ENCODE results near the gene MCCD1.

MCCD1 gene

DNA sequence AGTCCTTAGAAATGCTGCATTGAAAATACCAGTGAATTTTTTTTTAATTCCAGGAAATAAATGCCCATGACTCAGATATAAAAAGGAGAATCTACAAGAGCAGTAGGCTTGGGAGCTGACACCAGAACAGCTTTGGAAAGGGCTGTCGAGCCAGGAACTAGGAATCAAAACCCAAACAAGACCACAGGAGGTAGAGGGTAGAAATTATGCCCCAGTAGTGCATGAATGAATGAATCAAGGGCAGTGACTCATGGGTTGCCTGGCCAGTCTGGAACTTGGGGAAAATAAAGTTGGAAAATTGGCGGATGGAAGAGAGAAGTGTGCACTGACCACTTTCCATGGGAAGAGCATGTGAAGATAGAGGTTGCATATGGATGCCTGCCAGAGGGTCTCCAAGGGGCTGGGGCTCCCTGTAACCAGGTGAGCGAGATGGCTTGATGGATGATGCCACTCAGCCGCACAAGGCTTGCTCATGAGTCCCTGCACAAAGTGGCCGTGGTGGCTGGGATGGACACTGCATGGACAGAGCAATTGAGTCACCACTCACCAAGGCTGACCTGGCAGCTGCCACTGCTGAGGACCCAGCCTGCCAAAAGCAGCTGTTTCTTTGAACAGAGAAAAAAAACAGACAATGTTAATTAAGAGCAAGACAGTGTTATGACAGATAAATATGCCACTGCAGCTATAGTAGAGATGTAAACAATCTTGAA, 15.2 kb upstream of the MCCD1 start:
- DNase-seq, result no peak

DNA sequence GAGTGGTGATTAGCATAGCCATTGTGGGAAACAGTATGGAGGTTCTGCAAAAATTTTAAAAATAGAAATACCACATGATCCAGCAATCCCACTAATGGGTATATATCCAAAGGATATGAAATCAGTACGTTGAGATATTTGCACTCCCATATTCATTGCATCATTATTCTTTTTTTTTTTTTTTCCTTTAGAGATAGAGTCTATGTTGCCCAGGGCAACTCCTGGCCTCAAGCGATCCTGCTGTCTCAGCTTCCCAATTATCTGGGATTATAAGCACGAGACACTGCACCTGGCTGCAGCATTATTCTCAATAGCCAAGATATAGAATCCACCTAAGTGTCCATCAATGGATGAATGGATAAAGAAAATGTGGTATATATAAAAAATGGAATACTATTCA, 6.9 kb upstream of the MCCD1 start:
- no peak for DNase-seq

DNA sequence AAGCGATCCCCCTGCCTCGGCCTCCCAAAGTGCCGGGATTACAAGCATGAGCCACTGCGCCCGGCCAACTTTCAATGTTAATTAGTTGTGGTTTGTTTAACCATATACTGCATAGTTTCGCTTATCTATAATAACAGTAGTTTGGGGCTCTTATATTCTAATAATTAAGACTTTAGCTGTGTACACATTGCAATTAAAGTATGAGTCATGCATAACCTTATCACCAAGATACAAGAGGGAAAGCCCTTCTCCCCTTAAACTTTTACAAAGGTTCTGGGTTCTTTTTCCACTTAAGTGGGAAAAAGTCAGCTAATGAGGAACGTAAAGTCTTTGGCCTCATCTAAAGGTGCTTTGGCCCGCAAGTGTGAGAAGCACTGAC, 3.2 kb upstream of the MCCD1 start:
- DNase-seq, result no peak

DNA sequence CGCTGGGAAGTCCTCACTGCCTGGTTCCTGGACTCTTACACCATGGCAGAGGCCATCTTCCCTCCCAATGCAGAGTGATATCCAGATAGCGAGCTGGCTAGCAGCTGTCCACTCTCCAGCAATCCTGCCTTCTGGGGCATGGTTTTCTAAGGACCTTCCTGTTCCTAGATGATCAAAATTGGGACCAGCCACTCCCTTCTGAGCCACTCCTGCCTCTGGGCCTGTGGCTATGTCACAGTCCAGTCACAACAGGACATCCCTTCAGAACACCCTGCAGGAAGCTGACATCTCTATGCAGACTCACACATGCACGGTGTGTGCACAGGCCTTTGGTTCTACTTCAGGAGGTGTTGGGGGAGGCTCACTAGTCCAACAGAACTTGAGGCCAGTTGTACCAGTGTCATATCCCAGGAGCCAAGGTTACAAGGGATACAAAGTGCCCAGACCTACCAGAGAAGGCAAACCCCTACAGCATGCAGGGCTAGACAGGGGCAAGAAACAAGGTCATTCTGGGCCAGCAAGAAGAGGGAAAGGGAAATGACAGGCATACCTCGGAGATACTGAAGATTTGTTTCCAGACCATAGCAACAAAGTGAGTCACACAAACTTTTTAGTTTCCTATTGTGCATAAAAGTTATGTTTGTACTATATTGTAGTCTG, 2.7 kb upstream of the MCCD1 start:
- DNase-seq, result no peak

DNA sequence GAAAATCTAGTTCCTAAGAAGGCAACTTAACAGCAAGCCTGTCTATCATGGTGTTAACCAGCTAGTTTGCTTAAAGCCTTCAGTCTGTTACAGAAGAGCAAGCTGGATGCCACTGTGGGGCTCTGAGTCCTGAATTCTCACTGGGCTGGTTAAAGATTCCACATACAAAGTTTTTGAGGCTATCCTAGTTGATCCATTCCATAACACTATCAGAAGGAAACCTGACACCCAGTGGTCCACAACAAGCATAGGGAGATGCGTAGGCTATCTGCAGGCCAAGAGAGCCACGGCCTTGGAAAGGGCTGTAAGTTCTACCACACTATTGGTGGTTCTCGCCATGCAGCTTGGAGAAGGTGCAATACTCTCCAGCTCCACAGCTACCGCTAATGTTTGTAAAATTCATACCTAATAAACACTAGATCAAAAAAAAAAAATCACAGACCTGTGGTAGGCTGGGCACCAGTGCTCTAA, 420 bp upstream of the MCCD1 start:
- no peak for DNase-seq

DNA sequence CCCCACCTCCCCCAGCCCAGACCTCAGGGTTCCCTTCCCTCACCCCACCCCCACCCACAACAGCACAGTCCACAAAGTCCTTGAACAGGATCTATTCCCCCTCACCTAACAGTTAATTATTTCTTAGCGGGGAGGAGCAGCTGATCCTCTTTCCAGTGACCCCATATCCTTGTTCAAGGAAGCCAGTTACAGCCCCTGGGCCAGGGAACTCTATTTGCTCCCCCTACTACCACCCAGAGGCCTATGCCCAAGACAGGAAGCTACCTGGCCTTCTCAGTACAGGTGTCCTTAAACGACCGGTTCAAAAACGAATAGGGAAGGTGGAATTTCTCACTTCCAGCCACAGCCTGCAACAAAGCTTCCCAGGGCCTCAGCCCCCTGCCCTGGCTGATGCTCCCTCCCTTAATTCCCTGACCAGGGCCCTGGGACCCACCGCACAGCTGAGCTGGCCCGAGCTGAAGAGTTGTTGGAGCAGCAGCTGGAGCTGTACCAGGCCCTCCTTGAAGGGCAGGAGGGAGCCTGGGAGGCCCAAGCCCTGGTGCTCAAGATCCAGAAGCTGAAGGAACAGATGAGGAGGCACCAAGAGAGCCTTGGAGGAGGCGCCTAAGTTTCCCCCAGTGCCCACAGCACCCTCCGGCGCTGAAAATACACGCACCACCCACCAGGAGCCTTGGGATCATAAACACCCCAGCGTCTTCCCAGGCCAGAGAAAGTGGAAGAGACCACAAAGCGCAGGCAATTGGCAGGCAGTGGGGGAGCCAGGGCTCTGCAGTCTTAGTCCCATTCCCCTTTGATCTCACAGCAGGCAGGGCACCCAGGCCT, 778 bp downstream of the MCCD1 start:
- no peak for DNase-seq

DNA sequence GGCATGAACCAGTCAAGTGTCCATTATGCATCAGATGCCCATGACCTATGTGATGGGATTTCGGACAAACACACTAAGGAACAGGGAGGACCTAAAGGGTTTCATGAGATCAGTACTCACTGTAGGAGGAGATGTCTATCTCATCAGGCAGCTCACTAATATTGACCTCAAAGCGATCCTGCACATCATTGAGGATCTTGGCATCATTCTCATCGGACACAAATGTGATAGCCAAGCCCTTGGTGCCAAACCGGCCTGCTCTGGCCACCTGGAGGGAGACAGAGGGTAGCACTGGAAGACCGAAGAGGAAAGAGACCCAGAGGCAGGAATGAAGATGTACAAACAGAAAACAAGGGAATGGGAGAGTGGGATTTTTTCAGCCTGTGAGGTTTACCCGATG, 1.9 kb downstream of the MCCD1 start:
- DNase-seq, result no peak

DNA sequence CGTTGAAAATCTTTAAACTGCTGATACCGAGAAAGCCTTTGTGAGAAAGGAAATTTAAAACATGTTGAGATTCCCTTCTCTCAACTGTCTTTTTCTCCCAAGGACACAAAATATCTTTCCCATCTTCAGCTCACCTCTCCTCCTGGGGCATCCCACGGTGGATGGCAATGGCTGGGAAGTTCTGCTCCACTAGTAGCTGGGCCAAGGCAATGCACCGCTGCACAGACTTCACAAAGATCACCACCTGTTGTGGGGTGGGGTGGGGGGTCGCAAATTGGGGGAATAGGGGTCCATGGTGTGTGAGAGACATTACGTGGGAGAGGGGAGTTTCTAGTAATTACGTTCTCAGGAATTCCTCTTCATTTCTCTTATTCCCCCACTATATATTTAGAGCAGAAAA, 2.4 kb downstream of the MCCD1 start:
- no peak for DNase-seq

DNA sequence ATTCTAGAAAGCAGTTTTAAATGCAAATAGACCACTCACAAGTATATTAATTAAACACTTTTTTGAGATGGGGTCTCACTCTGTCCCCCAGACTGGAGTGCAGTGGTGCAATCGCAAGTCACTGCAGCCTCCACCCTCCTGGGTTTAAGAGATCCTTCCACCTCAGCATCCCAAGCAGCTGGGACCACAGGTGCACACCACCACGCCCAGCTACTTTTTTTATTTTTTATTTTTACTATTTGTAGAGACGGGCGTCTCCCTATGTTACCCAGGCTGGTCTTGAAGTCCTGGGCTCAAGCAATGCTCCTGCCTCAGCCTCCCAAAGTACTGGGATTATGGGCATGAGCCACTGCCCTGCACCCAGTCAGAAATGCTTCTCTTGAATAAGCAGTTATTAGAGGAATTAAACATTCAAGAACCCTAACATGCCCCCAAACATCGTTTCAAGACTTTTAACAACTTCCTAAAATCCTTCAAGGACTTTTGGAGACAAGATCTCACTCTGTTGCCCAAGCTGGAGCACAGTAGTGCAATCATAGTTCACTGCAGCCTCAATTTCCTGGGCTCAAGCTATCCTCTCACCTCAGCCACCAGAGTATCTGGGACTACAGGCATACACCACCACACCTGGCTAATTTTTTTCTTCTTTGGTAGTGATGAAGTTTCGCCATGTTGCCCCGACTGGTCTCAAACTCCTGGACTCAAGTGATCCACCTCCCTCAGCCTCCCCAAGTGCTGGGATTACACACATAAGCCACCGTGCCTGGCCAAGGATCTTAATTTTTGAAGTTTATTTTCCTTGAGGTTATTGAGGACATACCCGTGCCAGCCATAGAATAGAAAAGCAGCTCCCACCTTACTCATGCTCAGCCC, 3.2 kb downstream of the MCCD1 start:
- no peak for DNase-seq

DNA sequence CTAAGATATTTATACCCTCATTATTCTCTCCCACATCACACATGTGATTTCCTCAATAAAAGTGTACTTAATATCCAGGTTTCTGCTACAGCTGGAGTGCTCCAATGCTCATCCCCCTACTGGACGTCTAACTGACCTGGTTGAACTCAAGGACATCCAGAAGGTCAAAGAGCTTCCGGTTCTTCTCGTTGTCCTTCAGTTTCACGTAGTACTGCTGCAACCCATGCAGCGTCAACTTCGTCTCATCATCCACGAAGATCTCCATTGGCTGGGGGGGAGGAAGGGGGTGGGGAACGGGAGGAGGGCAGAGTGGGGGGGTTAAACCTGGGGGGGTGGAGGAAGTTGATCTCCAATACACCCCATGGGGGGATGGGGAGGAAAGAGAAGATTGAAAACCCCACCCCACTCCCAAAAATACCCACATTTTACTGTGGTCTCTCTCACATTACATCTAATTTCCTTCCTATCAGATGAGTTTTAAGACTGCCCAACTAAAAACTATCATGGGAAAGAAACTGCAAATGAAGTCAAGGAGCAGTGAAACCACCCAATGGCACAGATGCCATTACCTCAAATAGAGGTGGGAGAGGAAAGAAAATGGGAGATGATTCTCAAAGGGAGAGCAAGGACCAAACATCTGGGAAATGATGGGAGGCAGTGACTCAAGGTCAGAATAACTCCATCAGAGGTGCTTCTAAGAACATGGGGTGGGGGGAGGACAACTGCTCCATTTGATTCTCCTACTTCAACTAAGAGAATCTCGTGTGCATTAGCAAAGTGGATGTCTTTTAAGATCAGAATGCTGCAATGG, 4.1 kb downstream of the MCCD1 start:
- DNase-seq, result no peak

DNA sequence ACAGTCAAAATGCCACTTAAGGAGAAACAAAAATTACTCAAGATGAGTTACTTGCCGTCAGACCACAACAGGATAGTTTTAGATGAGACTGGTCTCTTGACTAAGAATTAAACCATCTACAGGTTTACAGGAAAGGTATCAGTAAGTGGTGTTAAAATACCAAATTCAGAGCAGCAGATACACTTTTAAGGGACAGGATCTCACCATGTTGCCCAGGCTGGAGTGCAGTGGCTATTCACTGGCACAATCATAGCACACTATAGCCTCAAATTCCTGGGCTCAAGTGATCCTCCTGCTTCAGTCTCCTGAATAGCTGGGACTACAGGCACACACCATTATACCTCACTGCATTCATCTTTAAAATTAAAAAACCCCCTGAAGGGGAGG, 4.7 kb downstream of the MCCD1 start:
- DNase-seq, result no peak

DNA sequence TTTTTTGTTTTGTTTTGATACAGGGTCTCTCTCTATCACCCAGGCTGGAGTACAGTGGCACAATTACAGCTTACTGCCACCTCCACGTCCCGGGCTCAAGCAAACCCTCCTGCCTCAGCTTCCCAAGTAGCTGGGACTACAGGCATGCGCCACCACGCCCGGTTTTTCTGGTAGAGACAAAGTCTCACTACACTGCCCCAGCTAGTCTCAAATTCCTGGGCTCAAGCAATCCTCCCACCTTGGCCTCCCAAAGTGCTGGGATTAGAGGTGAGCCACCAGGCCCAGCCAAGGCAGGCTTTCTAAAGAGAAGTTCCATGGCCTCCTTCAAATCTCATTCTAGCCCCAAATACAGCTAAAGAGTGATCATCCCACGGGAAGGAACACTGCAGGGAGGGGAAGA, 5.2 kb downstream of the MCCD1 start:
- no peak for DNase-seq

DNA sequence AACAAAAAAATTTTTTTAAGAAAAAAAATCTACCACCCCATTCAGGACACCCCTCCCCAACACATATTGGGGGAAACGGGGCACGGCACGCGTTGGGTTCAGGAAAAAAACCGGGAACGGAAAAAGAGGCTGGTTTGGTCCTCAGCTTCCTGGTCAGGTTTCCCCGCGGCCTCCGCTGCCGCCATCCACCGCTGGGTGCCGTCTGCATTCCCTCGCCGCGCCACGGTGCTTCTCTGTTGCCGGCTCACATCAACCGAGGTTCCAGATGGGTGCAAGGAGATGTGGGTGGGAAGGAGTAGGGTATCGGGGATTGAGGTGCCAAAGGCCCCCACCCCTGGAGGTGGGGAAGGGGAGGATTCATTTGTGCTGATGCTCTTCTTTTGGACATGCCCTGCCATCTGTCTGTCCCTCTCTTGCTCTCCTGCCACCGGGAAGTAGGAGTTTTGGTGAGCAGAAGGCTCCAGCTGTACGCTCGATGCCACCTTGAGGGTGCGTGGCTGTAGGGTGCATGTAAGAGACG, 5.8 kb downstream of the MCCD1 start:
- no peak for DNase-seq

DNA sequence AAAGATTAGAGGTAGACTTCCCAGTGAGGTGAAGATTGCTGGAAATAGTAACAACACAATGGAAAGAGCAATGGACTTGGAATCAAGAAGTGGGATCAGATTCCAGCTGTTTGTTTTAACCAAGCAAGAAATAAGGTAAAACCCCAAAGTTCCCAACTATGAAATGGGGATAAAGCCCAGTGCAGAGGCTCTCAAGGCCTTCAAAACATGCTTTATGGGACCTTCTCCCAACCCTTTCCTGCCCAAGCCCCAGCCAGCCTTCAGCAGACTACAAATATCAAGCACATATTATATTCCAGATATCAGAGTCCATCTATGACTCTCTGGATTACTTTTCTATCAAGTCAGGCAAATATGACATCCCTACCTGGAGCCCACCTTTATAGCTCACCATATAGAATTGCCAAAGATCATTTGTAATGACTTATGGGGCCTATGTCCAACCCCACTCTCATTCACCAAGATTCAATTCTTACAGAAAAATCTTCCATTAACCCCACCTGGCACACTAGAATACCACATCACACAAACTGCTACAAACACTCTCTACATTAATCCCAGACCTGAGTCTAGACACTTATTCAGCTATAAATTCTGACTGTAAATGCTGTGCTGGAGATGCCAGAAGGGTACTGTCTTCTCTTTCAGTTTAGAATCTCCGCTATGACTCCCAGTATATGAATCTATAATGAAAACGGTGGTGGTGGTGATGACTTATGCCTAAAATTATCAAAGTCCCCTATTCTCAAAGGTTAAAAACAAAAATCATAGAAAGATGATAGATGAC, 7.0 kb downstream of the MCCD1 start:
- no peak for DNase-seq

DNA sequence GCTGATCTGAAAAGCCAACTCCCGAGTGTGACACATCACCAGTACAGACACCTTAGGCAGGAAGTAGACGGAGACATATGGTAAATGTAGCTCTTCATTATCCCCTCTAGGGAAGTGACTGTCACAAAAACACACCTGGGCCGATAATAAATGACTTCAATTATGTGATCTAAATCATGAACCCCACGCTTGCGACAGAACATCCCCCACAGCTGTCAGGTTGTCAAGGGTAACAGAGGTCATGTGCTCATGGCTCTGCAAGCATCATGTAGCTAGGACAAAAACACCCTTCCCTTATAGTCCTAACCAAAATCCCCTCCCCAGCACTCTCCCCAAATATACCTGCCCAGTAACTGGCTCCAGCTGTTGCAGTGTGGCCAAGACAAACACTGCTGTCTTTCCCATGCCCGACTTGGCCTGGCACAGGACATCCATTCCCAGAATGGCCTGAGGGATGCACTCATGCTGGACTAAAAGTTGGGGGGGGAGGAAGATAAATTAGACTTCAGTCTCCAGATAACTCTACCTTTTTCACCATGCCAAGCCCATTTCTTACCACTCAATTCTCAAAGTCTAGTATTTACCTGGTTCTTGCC, 10.1 kb downstream of the MCCD1 start:
- peak in 1 of 6 experiments; percentile 8 for DNase-seq

DNA sequence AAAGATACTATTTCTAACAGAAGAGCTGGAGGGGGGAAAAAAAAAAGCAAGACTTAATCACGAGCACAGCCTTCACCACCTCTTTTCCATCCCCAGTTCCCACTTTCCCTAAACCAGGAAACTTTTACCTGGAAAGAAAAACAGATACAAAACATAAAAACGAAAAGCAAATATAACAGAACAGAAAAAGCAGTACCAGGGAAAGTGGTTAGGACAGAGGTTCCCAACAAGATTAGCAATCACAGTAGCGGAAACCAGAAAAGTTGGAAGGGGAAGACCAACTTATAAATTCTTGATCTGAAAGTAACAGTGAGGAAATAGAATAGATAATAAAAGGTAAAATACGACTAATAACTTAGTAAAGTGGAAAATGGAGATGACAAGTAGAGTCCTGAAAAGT, 11.9 kb downstream of the MCCD1 start:
- no peak for DNase-seq

DNA sequence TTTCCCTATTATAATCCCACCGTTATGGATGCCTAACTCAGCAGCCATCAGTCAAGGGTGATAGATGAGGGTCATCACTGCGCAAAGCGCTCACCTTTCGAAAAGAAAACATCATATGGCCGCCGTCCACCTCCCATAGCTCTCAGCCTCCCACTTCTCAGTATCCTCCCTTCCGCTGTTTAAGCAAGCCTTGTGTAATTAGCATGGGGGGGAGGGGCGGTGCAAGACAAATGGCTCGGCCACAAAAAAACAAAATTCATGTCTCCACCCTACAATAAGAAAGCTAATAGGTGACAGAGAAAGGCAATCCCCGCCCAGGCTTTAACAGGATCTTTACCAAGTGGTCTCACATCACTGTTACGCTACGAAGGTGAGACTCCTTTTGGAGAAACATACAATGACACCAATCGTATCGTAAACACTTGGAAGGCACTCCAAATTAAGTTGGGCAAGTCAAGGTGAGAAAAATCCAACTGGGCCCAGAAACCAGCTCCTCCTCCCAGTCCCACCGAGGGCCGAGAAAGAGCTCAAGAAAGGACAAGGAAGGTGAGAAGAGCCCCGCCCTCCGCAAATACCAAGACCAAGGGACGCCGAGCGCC, 12.4 kb downstream of the MCCD1 start:
- peak; percentile 48 to 88 (median 65) for DNase-seq

DNA sequence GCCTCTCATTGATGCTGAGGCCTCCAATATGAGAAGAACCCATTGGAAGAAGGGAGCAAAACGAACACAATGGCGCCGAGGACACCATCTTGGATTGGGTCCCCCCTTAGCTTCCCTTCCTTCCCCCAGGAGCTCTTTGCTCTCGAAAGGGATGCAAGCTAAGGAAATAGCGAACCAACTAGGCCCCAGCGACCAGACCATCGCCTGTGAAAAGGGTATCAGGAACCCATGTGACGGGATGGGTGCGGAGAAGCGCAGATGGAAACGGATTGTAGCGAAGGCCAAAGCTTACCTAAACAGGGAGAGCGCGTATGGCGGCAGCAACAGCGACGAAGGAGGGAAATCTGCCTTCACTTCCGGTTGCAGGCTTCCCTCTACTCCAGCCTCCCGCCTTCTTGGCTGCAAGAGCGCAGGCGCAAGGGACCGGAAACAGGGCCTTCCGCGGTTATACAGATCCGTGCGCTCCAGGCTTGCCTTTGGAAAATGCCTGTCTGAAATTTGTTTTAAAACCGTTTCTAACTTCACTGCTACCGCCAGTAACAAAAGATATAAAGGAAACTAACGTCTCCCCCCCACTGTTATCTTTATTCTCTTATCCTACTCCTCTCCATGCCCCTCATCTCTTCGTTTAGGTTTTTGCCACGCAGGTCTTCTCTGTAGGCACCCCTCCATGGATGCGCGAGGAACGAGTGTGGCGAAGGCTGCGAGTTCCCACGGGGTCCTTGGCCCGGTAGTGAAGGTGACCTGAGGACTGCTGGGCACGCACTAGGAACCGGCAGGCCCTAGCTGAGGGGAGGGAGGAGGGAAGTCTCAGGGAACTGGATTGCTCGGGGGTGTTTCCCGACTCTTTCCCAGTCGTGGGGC, 13.1 kb downstream of the MCCD1 start, which contains the start of gene DDX39B:
TSS of gene DDX39B (minus strand) at position 346 of the 864 bp plus-strand sequence. CDS start 1,471 bp downstream, outside the sequence.
- DNase-seq, result peak; percentile 89 to 95 (median 92)

DNA sequence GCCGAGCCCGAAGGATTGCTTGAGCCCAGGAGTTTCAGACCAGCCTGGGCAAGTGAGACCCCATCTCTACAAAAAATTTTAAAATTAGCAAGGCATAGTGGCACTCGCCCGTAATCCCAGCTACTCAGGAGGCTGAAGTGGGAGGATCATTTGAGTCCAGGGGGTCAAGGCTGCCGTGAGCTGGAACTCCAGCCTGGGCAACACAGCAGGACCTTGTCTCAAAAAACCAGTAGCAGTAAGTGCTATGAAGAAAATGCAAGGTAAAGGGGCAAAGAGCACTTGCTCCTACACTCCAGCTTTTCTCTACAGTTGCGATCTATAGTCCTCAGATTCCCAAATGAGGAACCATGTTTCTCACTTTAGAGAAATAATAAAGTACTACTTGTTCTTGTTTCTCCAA, 14.9 kb downstream of the MCCD1 start:
- no peak for DNase-seq

Data from stimulated activated naive CD4-positive, alpha-beta T cell (primary cell).